ENCODE data around the gene TMEM33. TPM values are rescaled to one million over a fixed set of nuclear protein-coding genes. Genes with fewer than 3 reads are reported as not detected.
"Not testable (repeated sequence)": the region's sequence is repeated elsewhere in the genome, so short reads cannot be mapped to it uniquely, and the experiment has no call there.

Gene TMEM33, protein sequence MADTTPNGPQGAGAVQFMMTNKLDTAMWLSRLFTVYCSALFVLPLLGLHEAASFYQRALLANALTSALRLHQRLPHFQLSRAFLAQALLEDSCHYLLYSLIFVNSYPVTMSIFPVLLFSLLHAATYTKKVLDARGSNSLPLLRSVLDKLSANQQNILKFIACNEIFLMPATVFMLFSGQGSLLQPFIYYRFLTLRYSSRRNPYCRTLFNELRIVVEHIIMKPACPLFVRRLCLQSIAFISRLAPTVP
- 43.8 TPM for polyA plus RNA-seq (2013, experiment 1 of 4)
- polyA plus RNA-seq (2013, experiment 2 of 4), result 49.0 TPM
- 35.1 TPM for polyA plus RNA-seq (2013, experiment 3 of 4)
- 42.0 TPM for polyA plus RNA-seq (2013, experiment 4 of 4)

GRCh38 chr4:41934901-41935651 lies at the start of gene TMEM33:
TSS of gene TMEM33 (plus strand) at chr4:41935429. CDS start at chr4:41935485, 56 bp downstream.
- no peaks in the 10 kb centered on the region for H3K27me3 ChIP-seq (ENCODE audit: control insufficient read depth, insufficient read depth, low read length, poor library complexity, severe bottlenecking)
- no peaks in the 10 kb centered on the region for H3K9me3 ChIP-seq (ENCODE audit: control insufficient read depth, low read length)
- WGBS, 2 experiments, result 2 to 3% methylated on average over 49 of the region's 49 CpGs
- H3K27ac ChIP-seq (ENCODE audit: insufficient read depth, low read depth, low read length, poor library complexity, severe bottlenecking), result peak within 1 kb of the TSS; percentile 91
- H3K4me3 ChIP-seq (ENCODE audit: insufficient read depth, low read depth, low read length), result peak within 1 kb of the TSS; percentile 92
- H3K36me3 ChIP-seq (ENCODE audit: control insufficient read depth, insufficient read depth, low read length), result peaks cover 8% of the 10 kb centered on the region
- H3K4me1 ChIP-seq (ENCODE audit: control insufficient read depth, insufficient read depth, low read length), result peaks cover 5% of the 10 kb centered on the region

DNA sequence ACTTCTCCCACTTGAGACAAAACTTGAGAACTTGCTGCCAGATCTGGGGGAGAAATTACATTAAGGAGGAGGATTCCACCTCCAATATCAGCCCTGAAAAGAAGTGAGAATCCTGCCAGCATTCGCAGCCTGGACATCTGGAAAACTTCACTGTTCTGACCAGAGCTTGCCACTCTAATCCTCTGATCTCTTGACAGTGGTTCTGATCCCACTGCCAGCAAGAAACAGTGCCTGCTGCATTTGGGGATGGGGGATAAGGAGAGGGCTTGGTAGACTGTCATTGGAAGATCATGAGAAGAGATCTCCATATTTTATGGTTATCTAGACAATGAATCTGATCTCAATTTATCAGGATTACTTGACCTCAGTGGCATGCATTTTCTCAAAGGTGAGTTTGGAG lies 49.8 kb upstream of the TMEM33 start:
- no peaks in the 10 kb centered on the region for H3K36me3 ChIP-seq (ENCODE audit: control insufficient read depth, insufficient read depth, low read length)
- H3K4me1 ChIP-seq (ENCODE audit: control insufficient read depth, insufficient read depth, low read length), result peaks cover 20% of the 10 kb centered on the region
- no peaks in the 10 kb centered on the region for H3K9me3 ChIP-seq (ENCODE audit: control insufficient read depth, low read length)
- H3K27me3 ChIP-seq (ENCODE audit: control insufficient read depth, insufficient read depth, low read length, poor library complexity, severe bottlenecking), result peaks cover 53% of the 10 kb centered on the region
- WGBS, 2 experiments, result 91 to 96% methylated on average over 1 of the region's 1 CpG
- H3K4me3 ChIP-seq (ENCODE audit: insufficient read depth, low read depth, low read length), result no peak overlapping the region
- no peak overlapping the region for H3K27ac ChIP-seq (ENCODE audit: insufficient read depth, low read depth, low read length, poor library complexity, severe bottlenecking)

DNA sequence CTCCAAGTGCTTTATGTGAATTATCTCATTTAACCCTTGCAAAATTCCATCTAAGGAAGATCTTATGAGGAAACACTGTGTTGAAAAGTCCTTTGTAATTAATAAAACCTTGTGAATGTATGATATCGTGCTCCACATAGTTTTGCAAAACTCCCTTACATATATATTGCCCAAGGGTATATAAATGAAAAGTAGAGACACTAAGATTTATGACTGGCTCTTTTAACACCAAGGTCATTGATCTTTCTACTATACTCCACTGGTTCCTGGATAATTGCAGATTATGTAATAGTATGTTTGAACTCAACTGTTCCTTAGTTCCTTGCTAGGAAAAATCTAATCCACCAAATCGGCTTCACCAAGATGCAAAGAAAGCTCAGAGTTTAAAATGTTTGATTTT lies 48.0 kb upstream of the TMEM33 start:
- WGBS, 2 experiments, result 80% methylated on average over 1 to 2 of the region's 2 CpGs
- H3K9me3 ChIP-seq (ENCODE audit: control insufficient read depth, low read length), result no peaks in the 10 kb centered on the region
- H3K4me3 ChIP-seq (ENCODE audit: insufficient read depth, low read depth, low read length), result no peak overlapping the region
- peaks cover 35% of the 10 kb centered on the region for H3K27me3 ChIP-seq (ENCODE audit: control insufficient read depth, insufficient read depth, low read length, poor library complexity, severe bottlenecking)
- peaks cover 10% of the 10 kb centered on the region for H3K4me1 ChIP-seq (ENCODE audit: control insufficient read depth, insufficient read depth, low read length)
- no peaks in the 10 kb centered on the region for H3K36me3 ChIP-seq (ENCODE audit: control insufficient read depth, insufficient read depth, low read length)
- H3K27ac ChIP-seq (ENCODE audit: insufficient read depth, low read depth, low read length, poor library complexity, severe bottlenecking), result no peak overlapping the region

DNA sequence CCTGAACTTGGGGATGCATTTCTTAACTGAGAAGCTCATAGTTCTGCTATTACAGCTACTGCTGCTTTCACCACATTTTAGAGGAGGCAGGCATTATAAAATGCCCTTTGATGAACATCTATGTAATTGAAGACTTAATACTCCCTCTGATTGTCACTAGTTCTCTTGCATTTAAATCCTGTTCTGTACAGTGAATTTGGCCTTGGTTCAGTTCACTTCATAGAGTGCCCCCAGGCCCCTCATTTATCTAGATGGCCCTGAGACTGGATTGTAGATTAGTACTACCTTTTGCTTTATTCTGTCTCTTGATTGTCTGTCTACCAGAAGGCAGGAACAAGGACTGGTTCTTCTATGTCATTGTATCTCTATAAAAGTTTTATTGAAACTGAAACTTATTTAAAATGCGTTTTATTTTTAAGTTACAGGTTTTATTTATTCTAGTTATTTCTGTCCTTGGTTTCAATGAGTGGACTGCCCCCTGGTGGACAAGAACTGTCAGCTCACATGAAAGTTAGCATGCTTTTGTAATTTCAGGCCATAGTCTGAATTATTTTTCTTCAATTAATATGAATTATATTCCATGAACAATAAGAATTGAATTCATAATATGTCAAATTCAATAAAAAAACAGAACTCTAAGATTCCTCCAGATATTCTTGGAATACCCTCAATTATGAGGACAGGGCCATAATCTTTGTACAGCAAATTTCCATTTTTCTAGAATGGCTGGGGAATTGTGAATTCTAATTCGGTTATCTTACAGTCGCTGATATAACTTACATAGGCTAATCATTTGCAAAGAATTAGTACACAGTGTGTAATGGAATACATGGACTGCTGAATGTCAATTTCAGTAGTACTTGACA lies 47.2 kb upstream of the TMEM33 start:
- Histone ChIP-seq H3K9me3 (ENCODE audit: control insufficient read depth, low read length) (no peaks in the 10 kb centered on the region), H3K36me3 (ENCODE audit: control insufficient read depth, insufficient read depth, low read length) (no peaks in the 10 kb centered on the region), H3K27me3 (ENCODE audit: control insufficient read depth, insufficient read depth, low read length, poor library complexity, severe bottlenecking) (peaks cover 27% of the 10 kb centered on the region), H3K4me3 (ENCODE audit: insufficient read depth, low read depth, low read length) (no peak overlapping the region), H3K27ac (ENCODE audit: insufficient read depth, low read depth, low read length, poor library complexity, severe bottlenecking) (no peak overlapping the region), H3K4me1 (ENCODE audit: control insufficient read depth, insufficient read depth, low read length) (peaks cover 7% of the 10 kb centered on the region)
- WGBS, 2 experiments, result 13% methylated on average over 3 of the region's 3 CpGs; no CpG with 5 or more reads in 1 of the 2 experiments

DNA sequence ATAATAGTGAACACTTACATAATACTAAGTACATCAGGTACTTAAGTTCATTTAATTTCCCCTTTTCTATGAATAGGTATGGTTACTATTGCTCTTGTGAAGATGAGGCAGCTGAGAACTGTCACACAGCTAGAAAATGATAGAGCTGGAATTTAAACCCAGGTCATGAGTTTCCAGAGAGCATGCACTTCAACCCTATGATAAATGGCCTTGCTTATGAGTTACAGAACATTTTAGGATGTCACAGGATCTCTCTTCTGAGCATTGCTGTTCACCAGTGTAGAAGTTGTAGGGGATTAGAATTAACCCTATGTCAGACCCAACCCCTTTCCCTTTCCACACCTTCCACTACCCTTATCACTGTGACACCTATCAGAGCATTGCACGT lies 46.5 kb upstream of the TMEM33 start:
- Histone ChIP-seq H3K4me1 (ENCODE audit: control insufficient read depth, insufficient read depth, low read length) (peaks cover 7% of the 10 kb centered on the region), H3K27me3 (ENCODE audit: control insufficient read depth, insufficient read depth, low read length, poor library complexity, severe bottlenecking) (peaks cover 21% of the 10 kb centered on the region), H3K9me3 (ENCODE audit: control insufficient read depth, low read length) (no peaks in the 10 kb centered on the region), H3K27ac (ENCODE audit: insufficient read depth, low read depth, low read length, poor library complexity, severe bottlenecking) (no peak overlapping the region), H3K4me3 (ENCODE audit: insufficient read depth, low read depth, low read length) (no peak overlapping the region), H3K36me3 (ENCODE audit: control insufficient read depth, insufficient read depth, low read length) (no peaks in the 10 kb centered on the region)
- WGBS, 2 experiments, result 88 to 92% methylated on average over 1 of the region's 1 CpG

GRCh38 chr4:41889317-41889716 lies 45.9 kb upstream of the TMEM33 start:
- H3K4me1 ChIP-seq (ENCODE audit: control insufficient read depth, insufficient read depth, low read length), result peaks cover 4% of the 10 kb centered on the region
- H3K36me3 ChIP-seq (ENCODE audit: control insufficient read depth, insufficient read depth, low read length), result no peaks in the 10 kb centered on the region
- no peaks in the 10 kb centered on the region for H3K9me3 ChIP-seq (ENCODE audit: control insufficient read depth, low read length)
- H3K27ac ChIP-seq (ENCODE audit: insufficient read depth, low read depth, low read length, poor library complexity, severe bottlenecking), result no peak overlapping the region
- peaks cover 15% of the 10 kb centered on the region for H3K27me3 ChIP-seq (ENCODE audit: control insufficient read depth, insufficient read depth, low read length, poor library complexity, severe bottlenecking)
- H3K4me3 ChIP-seq (ENCODE audit: insufficient read depth, low read depth, low read length), result no peak overlapping the region
- WGBS, 2 experiments, result 38% methylated on average over 1 of the region's 1 CpG; no CpG with 5 or more reads in 1 of the 2 experiments

DNA sequence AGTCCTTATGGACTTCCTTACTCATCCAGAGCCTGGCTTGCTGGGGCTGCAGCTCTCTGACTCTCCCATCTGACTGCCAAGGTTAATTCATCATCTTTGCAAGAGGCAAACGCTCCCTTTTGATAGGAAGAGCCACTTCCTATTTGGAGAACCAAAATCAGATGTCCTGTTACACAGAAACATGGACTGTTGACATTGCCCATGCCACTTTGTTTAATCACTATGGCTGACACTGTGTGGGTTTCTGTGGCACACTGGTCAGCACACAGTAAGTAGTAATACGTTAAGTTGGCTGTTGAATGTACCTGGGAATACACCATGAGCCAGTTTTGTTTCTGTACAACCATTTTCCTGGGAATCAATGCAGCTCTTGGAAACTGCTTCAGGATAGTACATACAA lies 45.1 kb upstream of the TMEM33 start:
- H3K27me3 ChIP-seq (ENCODE audit: control insufficient read depth, insufficient read depth, low read length, poor library complexity, severe bottlenecking), result peaks cover 10% of the 10 kb centered on the region
- no peak overlapping the region for H3K4me3 ChIP-seq (ENCODE audit: insufficient read depth, low read depth, low read length)
- 90 to 91% methylated on average over 2 of the region's 2 CpGs for whole genome bisulfite sequencing, 2 experiments
- H3K36me3 ChIP-seq (ENCODE audit: control insufficient read depth, insufficient read depth, low read length), result no peaks in the 10 kb centered on the region
- H3K9me3 ChIP-seq (ENCODE audit: control insufficient read depth, low read length), result no peaks in the 10 kb centered on the region
- H3K4me1 ChIP-seq (ENCODE audit: control insufficient read depth, insufficient read depth, low read length), result no peaks in the 10 kb centered on the region
- H3K27ac ChIP-seq (ENCODE audit: insufficient read depth, low read depth, low read length, poor library complexity, severe bottlenecking), result no peak overlapping the region

DNA sequence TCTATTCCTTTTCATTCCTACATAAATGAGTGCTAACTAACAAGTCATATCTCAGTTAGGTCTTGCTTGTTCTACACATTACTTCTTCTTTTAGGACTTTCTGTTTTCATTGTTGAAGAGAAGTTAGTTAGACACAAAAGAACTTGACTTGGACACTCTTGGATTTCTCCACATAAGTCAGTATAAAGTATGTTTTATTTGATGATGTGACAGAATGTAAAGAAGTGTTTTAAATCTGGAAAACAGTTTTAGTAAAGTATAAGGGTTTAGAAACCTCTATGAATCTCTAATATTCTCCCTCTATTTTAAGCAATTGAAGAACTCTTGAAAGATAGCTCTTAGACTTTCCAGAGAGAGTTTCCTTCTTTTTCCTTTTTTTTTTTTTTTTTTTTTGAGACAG lies 38.6 kb upstream of the TMEM33 start:
- Histone ChIP-seq H3K9me3 (ENCODE audit: control insufficient read depth, low read length) (no peaks in the 10 kb centered on the region), H3K27me3 (ENCODE audit: control insufficient read depth, insufficient read depth, low read length, poor library complexity, severe bottlenecking) (no peaks in the 10 kb centered on the region), H3K36me3 (ENCODE audit: control insufficient read depth, insufficient read depth, low read length) (no peaks in the 10 kb centered on the region), H3K4me3 (ENCODE audit: insufficient read depth, low read depth, low read length) (no peak overlapping the region), H3K4me1 (ENCODE audit: control insufficient read depth, insufficient read depth, low read length) (no peaks in the 10 kb centered on the region), H3K27ac (ENCODE audit: insufficient read depth, low read depth, low read length, poor library complexity, severe bottlenecking) (no peak overlapping the region)

GRCh38 chr4:41897698-41898097 lies 37.5 kb upstream of the TMEM33 start:
- Histone ChIP-seq H3K27ac (ENCODE audit: insufficient read depth, low read depth, low read length, poor library complexity, severe bottlenecking) (no peak overlapping the region), H3K36me3 (ENCODE audit: control insufficient read depth, insufficient read depth, low read length) (no peaks in the 10 kb centered on the region), H3K4me3 (ENCODE audit: insufficient read depth, low read depth, low read length) (no peak overlapping the region), H3K4me1 (ENCODE audit: control insufficient read depth, insufficient read depth, low read length) (no peaks in the 10 kb centered on the region), H3K27me3 (ENCODE audit: control insufficient read depth, insufficient read depth, low read length, poor library complexity, severe bottlenecking) (no peaks in the 10 kb centered on the region), H3K9me3 (ENCODE audit: control insufficient read depth, low read length) (no peaks in the 10 kb centered on the region)
- WGBS, 2 experiments, result 91 to 98% methylated on average over 1 of the region's 1 CpG

GRCh38 chr4:41909136-41909535 lies 26.1 kb upstream of the TMEM33 start:
- not testable (repeated sequence) for H3K4me1 ChIP-seq (ENCODE audit: control insufficient read depth, insufficient read depth, low read length); H3K4me3 ChIP-seq (ENCODE audit: insufficient read depth, low read depth, low read length); H3K36me3 ChIP-seq (ENCODE audit: control insufficient read depth, insufficient read depth, low read length); H3K27ac ChIP-seq (ENCODE audit: insufficient read depth, low read depth, low read length, poor library complexity, severe bottlenecking); H3K27me3 ChIP-seq (ENCODE audit: control insufficient read depth, insufficient read depth, low read length, poor library complexity, severe bottlenecking); H3K9me3 ChIP-seq (ENCODE audit: control insufficient read depth, low read length)
- WGBS, 2 experiments, result 33 to 45% methylated on average over 1 of the region's 1 CpG

Data from ectodermal cell (in vitro differentiated cells).